Vagina (tissue), 2 donors: ENCODE data around the gene MALL.
"Not testable (repeated sequence)": the region's sequence is repeated elsewhere in the genome, so short reads cannot be mapped to it uniquely, and the experiment has no call there.

Experiments used
- CTCF ChIP-seq, 3 experiments: fragments of 450-650 bp in 2 of 3; fragments of 200-600 bp in 1 of 3; sonication (generic) in 1 of 3; IDR thresholded peaks; one replicate each; pipeline ENCODE4 v1.5.1; 2017 to 2019; ENCODE audit warnings: antibody characterized with exemption in 3 of 3, mild to moderate bottlenecking in 2 of 3, moderate library complexity in 2 of 3
- POLR2A ChIP-seq, 2 donors: fragments of 450-650 bp; IDR thresholded peaks; one replicate each; pipeline ENCODE4 v1.6.1; 2017; ENCODE audit warnings: antibody characterized with exemption in 2 of 2, mild to moderate bottlenecking in 2 of 2, moderate library complexity in 2 of 2

- not testable (repeated sequence) for TF ChIP-seq CTCF, POLR2A (IDR thresholded peaks at IDR 0.05)
Measured at GRCh38 chr2:110108291-110108690, 7.3 kb downstream of the MALL start.
